ENCODE results near the gene DRAXIN. TPM values are rescaled to one million over a fixed set of nuclear protein-coding genes. Genes with fewer than 3 reads are reported as not detected.

Gene DRAXIN
- total RNA-seq, 3 donors from 2014 or later (not counting 1 experiment from before 2014, with no cell fraction given), result 10.9 to 24.9 (median 12.1) TPM

DNA sequence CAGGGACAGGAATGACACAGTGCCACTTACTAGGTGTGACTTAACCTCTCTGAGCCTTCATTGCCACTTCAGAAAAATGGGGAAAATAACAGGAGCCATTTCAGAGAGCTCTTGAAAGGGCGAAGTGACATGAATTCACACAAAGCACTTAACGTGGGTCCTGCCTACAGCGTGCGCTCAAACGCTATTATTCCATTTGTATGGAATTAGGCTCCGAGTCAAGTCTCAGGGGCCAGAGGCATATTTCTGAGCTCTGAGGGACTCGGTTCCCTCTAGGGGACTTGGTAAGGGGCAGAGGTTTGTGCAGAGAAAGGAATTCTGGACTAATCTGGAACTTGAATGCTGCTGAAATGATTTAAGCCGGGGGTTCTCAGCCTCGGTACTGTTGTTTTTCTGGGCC lies 14.1 kb downstream of the DRAXIN start:
- intact Hi-C loops (cut with micrococcal nuclease), result no loop called here
- Histone ChIP-seq H3K4me1 (ENCODE audit: control insufficient read depth, insufficient read depth, low read length) (no peaks in the 10 kb centered on the region), H3K9me3 (ENCODE audit: control insufficient read depth, insufficient read depth, low read length) (no peaks in the 10 kb centered on the region), H3K4me3 (ENCODE audit: low read length) (no peak overlapping the region), H3K27me3 (ENCODE audit: control insufficient read depth, insufficient read depth, low read length) (peaks cover 9% of the 10 kb centered on the region), H3K27ac (ENCODE audit: low read length) (no peak overlapping the region), H3K36me3 (ENCODE audit: control insufficient read depth, insufficient read depth, low read length) (no peaks in the 10 kb centered on the region)
- Mint-ChIP-seq H3K27me3 (ENCODE audit: low read depth in 2 of 2) (no peaks in the 10 kb centered on the region), H3K4me3 (no peak overlapping the region), H3K9me3 (no peaks in the 10 kb centered on the region), H3K36me3 (no peaks in the 10 kb centered on the region), H3K4me1 (peaks cover 0 to 14% of the 10 kb centered on the region in 2 donors), H3K27ac (no peak overlapping the region)
- TF ChIP-seq, protein P1, sequence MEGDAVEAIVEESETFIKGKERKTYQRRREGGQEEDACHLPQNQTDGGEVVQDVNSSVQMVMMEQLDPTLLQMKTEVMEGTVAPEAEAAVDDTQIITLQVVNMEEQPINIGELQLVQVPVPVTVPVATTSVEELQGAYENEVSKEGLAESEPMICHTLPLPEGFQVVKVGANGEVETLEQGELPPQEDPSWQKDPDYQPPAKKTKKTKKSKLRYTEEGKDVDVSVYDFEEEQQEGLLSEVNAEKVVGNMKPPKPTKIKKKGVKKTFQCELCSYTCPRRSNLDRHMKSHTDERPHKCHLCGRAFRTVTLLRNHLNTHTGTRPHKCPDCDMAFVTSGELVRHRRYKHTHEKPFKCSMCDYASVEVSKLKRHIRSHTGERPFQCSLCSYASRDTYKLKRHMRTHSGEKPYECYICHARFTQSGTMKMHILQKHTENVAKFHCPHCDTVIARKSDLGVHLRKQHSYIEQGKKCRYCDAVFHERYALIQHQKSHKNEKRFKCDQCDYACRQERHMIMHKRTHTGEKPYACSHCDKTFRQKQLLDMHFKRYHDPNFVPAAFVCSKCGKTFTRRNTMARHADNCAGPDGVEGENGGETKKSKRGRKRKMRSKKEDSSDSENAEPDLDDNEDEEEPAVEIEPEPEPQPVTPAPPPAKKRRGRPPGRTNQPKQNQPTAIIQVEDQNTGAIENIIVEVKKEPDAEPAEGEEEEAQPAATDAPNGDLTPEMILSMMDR (IDR thresholded peaks at IDR 0.05), result no peak
- 93% methylated on average over 9 of the region's 9 CpGs for WGBS (ENCODE audit: insufficient coverage)
- ATAC-seq (no peak), DNase-seq (no peak)

DNA sequence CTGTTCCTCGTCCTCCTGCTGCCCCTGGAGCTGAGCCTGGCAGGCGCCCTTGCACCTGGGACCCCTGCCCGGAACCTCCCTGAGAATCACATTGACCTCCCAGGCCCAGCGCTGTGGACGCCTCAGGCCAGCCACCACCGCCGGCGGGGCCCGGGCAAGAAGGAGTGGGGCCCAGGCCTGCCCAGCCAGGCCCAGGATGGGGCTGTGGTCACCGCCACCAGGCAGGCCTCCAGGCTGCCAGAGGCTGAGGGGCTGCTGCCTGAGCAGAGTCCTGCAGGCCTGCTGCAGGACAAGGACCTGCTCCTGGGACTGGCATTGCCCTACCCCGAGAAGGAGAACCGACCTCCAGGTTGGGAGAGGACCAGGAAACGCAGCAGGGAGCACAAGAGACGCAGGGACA lies 14.8 kb downstream of the DRAXIN start:
- Histone ChIP-seq H3K9me3 (ENCODE audit: control insufficient read depth, insufficient read depth, low read length) (no peaks in the 10 kb centered on the region), H3K4me1 (ENCODE audit: control insufficient read depth, insufficient read depth, low read length) (no peaks in the 10 kb centered on the region), H3K27me3 (ENCODE audit: control insufficient read depth, insufficient read depth, low read length) (peaks cover 6% of the 10 kb centered on the region), H3K36me3 (ENCODE audit: control insufficient read depth, insufficient read depth, low read length) (no peaks in the 10 kb centered on the region), H3K4me3 (ENCODE audit: low read length) (no peak overlapping the region), H3K27ac (ENCODE audit: low read length) (no peak overlapping the region)
- Mint-ChIP-seq H3K27ac (no peak overlapping the region), H3K9me3 (no peaks in the 10 kb centered on the region), H3K36me3 (no peaks in the 10 kb centered on the region), H3K4me3 (no peak overlapping the region), H3K4me1 (peaks cover 0 to 14% of the 10 kb centered on the region in 2 donors), H3K27me3 (ENCODE audit: low read depth in 2 of 2) (no peaks in the 10 kb centered on the region)
- intact Hi-C loops (cut with micrococcal nuclease), result no loop called here
- TF ChIP-seq, protein P1 (IDR thresholded peaks at IDR 0.05), result no peak
- WGBS (ENCODE audit: insufficient coverage), result 92% methylated on average over 14 of the region's 14 CpGs
- DNase-seq (no peak), ATAC-seq (no peak)

DNA sequence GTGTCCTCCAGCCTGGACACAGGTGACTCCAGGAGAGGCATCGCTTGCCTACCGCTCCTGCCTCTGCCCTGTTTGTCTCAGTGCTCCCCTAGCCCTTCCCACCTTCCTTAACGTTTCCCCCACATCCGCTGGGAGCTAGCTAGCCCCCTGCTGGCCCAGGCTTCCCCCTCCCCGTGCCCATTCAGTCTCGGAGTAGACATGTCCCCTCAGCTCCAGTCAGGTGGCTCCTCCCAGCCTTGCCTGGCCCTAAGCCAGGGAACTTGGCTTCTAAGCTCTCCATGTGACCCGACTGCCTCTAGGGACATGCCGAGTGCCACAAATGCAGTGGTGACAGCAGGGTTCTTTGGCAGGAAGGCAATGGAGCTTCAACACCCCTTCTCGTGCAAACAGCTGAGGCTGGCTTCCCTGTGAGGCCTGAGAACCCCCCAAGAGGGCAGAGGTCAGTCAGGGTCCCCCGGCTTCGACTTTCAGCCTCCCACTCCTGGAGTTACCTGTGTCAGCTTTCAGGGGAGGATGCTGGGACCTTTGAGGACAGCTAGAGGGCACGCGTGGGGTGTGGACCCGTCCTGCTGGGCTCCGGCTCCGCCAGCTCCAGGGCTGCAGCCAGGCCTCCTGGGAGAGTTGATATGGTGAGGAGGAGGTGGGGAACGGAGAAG lies 16.2 kb downstream of the DRAXIN start:
- H3K36me3 ChIP-seq (ENCODE audit: control insufficient read depth, insufficient read depth, low read length), result no peaks in the 10 kb centered on the region
- Mint-ChIP-seq H3K27me3 (ENCODE audit: low read depth in 2 of 2) (no peaks in the 10 kb centered on the region), H3K36me3 (no peaks in the 10 kb centered on the region), H3K9me3 (no peaks in the 10 kb centered on the region), H3K4me1 (peaks cover 0 to 14% of the 10 kb centered on the region in 2 donors), H3K27ac (no peak overlapping the region), H3K4me3 (no peak overlapping the region)
- 60% methylated on average over 17 of the region's 17 CpGs for WGBS (ENCODE audit: insufficient coverage)
- no peaks in the 10 kb centered on the region for H3K4me1 ChIP-seq (ENCODE audit: control insufficient read depth, insufficient read depth, low read length)
- intact Hi-C loops (cut with micrococcal nuclease), result no loop called here
- TF ChIP-seq, protein P1 (IDR thresholded peaks at IDR 0.05), result no peak
- H3K4me3 ChIP-seq (ENCODE audit: low read length), result no peak overlapping the region
- H3K27ac ChIP-seq (ENCODE audit: low read length), result no peak overlapping the region
- no peak for DNase-seq
- no peaks in the 10 kb centered on the region for H3K9me3 ChIP-seq (ENCODE audit: control insufficient read depth, insufficient read depth, low read length)
- ATAC-seq, result no peak
- peaks cover 4% of the 10 kb centered on the region for H3K27me3 ChIP-seq (ENCODE audit: control insufficient read depth, insufficient read depth, low read length)
